ENCODE data around the gene NEXN. TPM values are rescaled to one million over a fixed set of nuclear protein-coding genes. Genes with fewer than 3 reads are reported as not detected.

The NEXN gene
- total and polyA plus RNA-seq, 2 of the 13 experiments (the other 11 are each of a cell fraction or from before 2014, with no cell fraction given) = 0.07 to 0.97 TPM

GRCh38 chr1:77888081-77888780 lies at the start of gene NEXN (continued):
- TF ChIP-seq ZHX1 (CRISPR knock-in tag; IDR thresholded peaks at IDR 0.05; ENCODE audit: low read depth) (no peak), ATF4 (CRISPR knock-in tag; IDR thresholded peaks at IDR 0.05) (no peak), ZNF354B (CRISPR knock-in tag; IDR thresholded peaks at IDR 0.05) (no peak), ZBTB46 (CRISPR knock-in tag; IDR thresholded peaks at IDR 0.05; ENCODE audit: borderline replicate concordance) (no peak), SP2 (CRISPR knock-in tag; IDR thresholded peaks at IDR 0.05) (no peak), ZNF382 (CRISPR knock-in tag; IDR thresholded peaks at IDR 0.05; ENCODE audit: borderline replicate concordance) (no peak), DNMT1 (CRISPR knock-in tag; IDR thresholded peaks at IDR 0.05) (no peak), ZFP37 (CRISPR knock-in tag; IDR thresholded peaks at IDR 0.05; ENCODE audit: borderline replicate concordance) (no peak), NRL (CRISPR knock-in tag; IDR thresholded peaks at IDR 0.05; ENCODE audit: borderline replicate concordance) (peak; percentile 59; the same call in 1 of the 2 replicates), ZNF639 (CRISPR knock-in tag; conservative IDR thresholded peaks at IDR 0.05) (no peak), ZNF24 (IDR thresholded peaks at IDR 0.05) (no peak), MBNL3 (CRISPR knock-in tag; conservative IDR thresholded peaks at IDR 0.05) (no peak), JDP2 (CRISPR knock-in tag; IDR thresholded peaks at IDR 0.05; ENCODE audit: borderline replicate concordance) (no peak), CSRNP2 (CRISPR knock-in tag; conservative IDR thresholded peaks at IDR 0.05; ENCODE audit: low read depth) (no peak), POLR2AphosphoS2 (IDR thresholded peaks at IDR 0.05; ENCODE audit: low read depth, low read length) (no peak), MTA1 (CRISPR knock-in tag; IDR thresholded peaks at IDR 0.05; ENCODE audit: borderline replicate concordance) (no peak), PCBP1 (IDR thresholded peaks at IDR 0.05; ENCODE audit: borderline replicate concordance, low read depth, low read length) (no peak), DMTF1 (CRISPR knock-in tag; IDR thresholded peaks at IDR 0.05) (no peak)

Data from HepG2 (cell line).